NB4 (cell line): ENCODE measurements around the gene LLGL1.

Experiments
- DNase-seq: peaks from one replicate; pipeline ENCODE4 v3.0.0; 2010; ENCODE audit warnings: low read depth
- H3K4me3 ChIP-seq: one replicate; pipeline ENCODE4 v1.5.1; 2011; ENCODE audit warnings: mild to moderate bottlenecking, low read depth, low read length, moderate library complexity
- CTCF ChIP-seq: IDR thresholded peaks from one replicate; pipeline ENCODE4 v1.5.1; 2012; ENCODE audit warnings: low read depth, low read length
- MAX ChIP-seq: IDR thresholded peaks from 2 replicates; pipeline ENCODE4 v1.6.1; 2011; ENCODE audit warnings: low read depth, low read length
- MYC ChIP-seq: IDR thresholded peaks from 2 replicates; pipeline ENCODE4 v1.6.1; 2011; ENCODE audit warnings: low read depth, low read length
- POLR2A ChIP-seq: IDR thresholded peaks from 2 replicates; pipeline ENCODE4 v1.6.1; 2011; ENCODE audit warnings: mild to moderate bottlenecking; ENCODE audit not compliant: insufficient read length; ENCODE audit errors: extremely low read depth

LLGL1 gene

GRCh38 chr17:18270046-18270931, 44.9 kb downstream of the LLGL1 start:
- TF ChIP-seq MAX (no peak), CTCF (no peak), MYC (no peak), POLR2A (no peak)
- no peak for DNase-seq
- H3K4me3 ChIP-seq: no peak overlapping the region

DNA sequence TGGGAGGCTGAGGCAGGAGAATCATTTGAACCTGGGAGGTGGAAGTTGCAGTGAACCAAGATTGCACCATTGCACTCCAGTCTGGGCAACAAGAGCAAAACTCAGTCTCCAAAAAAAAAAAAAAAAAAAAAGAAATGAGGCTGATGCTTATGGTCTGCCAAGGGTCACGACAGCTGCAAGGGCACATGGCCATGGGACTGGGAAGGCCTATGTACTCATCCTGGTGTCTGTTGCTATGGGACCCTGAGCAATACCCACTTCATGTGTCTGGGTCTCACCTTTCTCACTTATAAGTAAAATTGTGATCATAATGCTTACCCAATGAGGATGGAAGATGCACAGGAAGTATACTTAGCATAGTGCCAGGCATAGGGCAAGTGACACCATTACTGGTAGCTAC, 51.6 kb downstream of the LLGL1 start:
- DNase-seq: no peak
- TF ChIP-seq MYC (no peak), POLR2A (no peak), MAX (no peak), CTCF (no peak)
- no peak overlapping the region for H3K4me3 ChIP-seq

- no peak overlapping the region for H3K4me3 ChIP-seq
- TF ChIP-seq POLR2A: no peak
- TF ChIP-seq MAX: no peak
- TF ChIP-seq CTCF: no peak
- no peak for TF ChIP-seq MYC
Measured at GRCh38 chr17:18278867-18279266, 53.4 kb downstream of the LLGL1 start.

DNA sequence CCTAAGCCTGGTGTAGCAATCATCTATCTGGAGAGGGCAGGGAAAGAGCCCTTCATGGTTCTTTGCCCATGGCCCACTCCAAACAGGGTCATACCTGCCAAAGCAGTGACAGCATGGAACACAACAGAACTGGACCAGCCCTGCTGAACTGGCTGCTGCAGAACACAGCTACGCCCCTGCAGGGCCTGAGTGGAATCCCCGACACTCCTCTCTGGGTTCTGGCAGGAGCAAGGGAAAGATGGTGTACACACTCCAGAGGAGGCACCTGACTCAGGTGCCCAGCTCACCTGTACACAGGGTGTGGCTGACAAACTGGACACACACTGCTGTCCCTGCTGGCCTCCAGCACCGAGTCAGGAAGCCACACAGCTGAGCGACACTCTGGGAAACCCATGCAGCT, 54.8 kb downstream of the LLGL1 start:
- H3K4me3 ChIP-seq: no peak overlapping the region
- DNase-seq: no peak
- TF ChIP-seq MYC: no peak

More at GRCh38 chr17:18278867-18279266, 53.4 kb downstream of the LLGL1 start:
- no peak for DNase-seq

DNA sequence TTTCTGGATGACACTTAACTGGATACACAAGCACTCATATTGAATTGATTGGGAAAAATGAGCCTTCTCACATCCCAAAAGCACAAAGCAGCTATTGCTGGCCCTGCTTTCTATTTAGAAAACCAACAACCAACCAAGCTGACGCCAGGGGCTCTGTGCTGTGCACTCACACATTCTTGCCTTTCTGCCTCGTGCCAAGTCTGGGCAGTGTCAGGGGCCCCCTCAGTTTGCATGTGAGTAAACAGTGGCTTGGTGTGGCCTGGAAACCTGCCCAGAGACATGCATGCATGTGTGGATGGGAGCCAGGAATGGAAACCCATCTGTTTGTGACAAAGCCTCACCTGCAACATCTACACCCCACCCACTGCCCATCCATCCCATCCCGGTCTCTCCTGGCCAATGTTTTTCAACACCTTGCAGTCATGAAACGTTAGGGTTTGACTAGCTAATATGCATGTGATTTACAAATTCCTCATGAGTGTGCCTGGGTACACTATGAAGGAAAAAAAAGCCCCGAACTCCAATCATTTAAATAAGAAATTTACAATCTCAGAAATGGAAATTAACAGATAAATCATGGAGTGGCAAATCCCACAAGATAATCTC, 55.4 kb downstream of the LLGL1 start:
- no peak overlapping the region for H3K4me3 ChIP-seq
- no peak for DNase-seq
- TF ChIP-seq CTCF: no peak
- TF ChIP-seq MYC: no peak
- TF ChIP-seq POLR2A: no peak

DNA sequence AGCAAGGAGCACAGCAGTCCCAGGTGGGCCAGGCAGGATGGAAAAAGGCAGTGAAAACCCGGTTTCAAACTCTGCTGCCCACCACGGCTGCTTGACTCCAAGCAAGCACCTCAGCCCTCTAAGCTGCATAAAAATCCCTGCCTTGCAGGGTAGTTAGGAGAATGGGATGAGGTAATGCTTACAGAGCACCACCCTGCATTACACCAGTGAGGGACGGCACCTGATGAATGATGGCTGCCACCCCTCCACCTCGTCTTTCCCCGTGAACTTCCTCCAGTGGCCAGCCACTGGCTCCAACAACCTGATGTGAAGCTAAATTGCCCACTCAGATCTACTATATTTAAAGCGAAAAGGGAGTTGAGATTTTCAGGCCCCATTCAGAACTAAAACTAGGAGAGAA, 56.4 kb downstream of the LLGL1 start:
- TF ChIP-seq MYC (no peak), POLR2A (no peak), CTCF (no peak), MAX (no peak)
- no peak for DNase-seq
- H3K4me3 ChIP-seq: no peak overlapping the region
